AG20443 (cell line): ENCODE data around the gene DIPK2B.

Experiments used
- DNase-seq: peaks from one replicate; pipeline ENCODE4 v3.0.0; 2012; ENCODE audit warnings: low spot score, mixed read lengths

The DIPK2B gene

GRCh38 chrX:45157647-45158046 is 43.0 kb downstream of the DIPK2B start:
- no peak for DNase-seq

DNA sequence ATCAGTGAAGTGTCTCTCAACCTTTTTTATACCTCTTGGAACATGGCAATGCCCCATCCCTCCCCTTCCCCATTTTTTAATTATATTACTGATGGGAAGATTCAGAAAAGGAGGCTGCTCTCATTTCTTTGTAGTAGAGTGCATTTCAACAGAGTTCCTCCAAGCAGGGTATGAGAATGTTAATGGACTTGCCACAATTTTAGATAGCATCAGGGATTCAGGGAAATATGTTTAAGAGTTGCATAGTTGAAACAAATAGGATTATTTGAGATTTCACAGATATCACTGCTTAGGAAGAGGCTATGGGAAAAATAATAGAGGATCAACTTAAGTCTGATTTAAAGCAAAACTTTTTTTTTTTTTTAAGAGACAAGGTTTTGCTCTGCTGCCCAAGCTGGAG is 46.2 kb downstream of the DIPK2B start:
- no peak for DNase-seq

DNA sequence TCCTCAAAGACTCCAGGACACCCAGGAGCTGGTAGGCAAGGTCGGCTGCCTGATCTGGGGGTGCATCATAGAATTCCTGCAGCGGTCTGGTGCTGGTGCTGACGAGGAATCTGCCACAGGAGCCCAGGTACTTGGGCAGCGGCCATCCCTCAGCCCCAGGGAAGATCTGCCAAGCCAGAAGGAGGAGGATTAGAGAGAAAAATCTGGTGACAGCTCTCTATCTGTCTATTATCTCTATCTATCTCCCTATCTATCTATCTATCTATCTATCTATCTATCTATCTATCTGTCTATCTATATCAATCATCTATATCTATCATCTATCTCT is 46.7 kb downstream of the DIPK2B start:
- no peak for DNase-seq
